B cell (primary cell): ENCODE results near the gene ZFP57.

Source experiments
- CTCF ChIP-seq: fragments of 200-600 bp; IDR thresholded peaks from one replicate; pipeline ENCODE4 v1.8.0; 2022; ENCODE audit warnings: antibody characterized with exemption, mild to moderate bottlenecking
- EZH2 ChIP-seq: IDR thresholded peaks from 2 replicates; pipeline ENCODE4 v1.6.1; 2012; ENCODE audit warnings: borderline replicate concordance, low read depth, mild to moderate bottlenecking, moderate library complexity, low read length; ENCODE audit not compliant: insufficient read depth, poor library complexity, severe bottlenecking

GRCh38 chr6:29663300-29664042 is 17.5 kb downstream of the ZFP57 start:
- no peak for TF ChIP-seq CTCF
- no peak for TF ChIP-seq EZH2
